GM19193 (cell line): Measurements from ENCODE around the gene GALNT13.

ENCODE experiments used
- POLR2A ChIP-seq: IDR thresholded peaks from 4 replicates; pipeline ENCODE4 v1.6.1; 2011; ENCODE audit not compliant: insufficient read depth, insufficient read length; ENCODE audit errors: extremely low read depth

GALNT13 gene

DNA sequence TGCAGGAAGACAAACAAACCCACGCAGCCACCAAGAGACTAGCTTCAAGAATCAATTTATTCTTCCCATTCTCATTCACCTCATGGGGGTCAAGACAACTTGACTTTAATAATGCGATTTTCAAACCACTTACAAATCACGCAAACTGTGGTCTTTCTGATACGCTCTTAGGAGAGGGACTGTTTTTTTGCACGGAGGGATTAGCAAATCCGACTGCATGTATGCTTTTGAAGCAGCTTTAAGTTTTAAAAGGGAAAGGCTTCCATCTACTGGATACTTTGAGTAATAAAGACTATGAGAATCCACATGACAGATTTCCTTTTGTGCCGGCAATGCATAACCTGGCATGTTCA is 503.8 kb downstream of the GALNT13 start:
- TF ChIP-seq POLR2A, result no peak

DNA sequence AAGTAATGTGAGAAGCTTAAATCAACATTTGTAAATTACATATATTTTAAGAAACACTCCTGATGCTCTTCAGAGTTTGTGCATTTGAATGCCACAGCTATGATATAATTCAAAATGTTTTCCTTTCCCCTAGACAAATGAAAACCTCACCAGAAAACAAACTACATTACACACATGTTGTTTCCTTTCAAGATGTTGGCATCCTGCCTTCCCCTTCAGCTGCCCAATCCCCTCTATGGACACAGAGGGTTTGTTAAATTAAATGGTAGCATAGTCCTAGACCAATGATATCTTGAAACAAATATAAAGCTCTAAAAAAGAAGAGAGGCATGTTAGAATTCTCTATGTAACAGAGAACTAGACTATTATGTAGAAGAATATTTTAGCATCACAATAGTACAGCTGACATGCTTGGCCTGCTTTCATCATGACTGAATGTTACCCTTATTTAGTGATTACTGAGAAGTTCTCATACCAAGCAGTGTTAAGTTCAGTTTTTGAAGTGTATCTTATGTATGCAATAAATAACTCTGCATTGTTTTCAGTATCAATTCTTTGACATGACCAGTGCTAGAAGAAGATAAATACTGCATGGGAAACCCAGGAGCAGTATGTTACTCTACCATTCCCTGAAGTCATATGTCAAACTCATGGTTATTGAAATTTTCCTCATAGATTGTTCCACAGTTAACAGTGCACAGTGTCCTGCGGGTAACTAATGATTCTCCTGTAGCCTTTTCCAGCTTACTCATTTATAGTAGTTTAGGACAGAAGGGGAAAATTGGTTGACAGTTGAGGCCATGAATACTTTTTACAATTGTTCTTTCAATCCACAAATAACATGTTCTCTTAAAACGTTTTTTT is 510.4 kb downstream of the GALNT13 start:
- TF ChIP-seq POLR2A, result no peak

DNA sequence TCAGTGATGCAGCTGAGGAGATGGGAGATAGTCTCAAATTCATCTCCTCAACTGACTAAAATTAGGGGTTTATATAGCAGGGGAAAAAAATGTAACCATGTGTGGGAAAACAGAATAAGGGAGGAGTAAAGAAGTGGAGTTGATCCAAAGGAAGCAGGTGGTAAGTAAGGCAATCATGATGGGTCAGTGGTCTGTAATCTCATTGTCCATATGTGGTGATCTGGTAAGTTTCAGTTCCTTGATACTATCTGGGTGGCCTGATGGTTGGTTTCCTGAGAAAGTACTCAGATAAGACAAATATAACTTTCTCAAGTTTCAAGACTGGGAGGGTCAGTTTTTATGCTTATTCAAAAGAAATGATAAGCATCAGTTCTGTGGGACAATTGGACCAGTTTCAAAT is 514.5 kb downstream of the GALNT13 start:
- no peak for TF ChIP-seq POLR2A

- no peak for TF ChIP-seq POLR2A
These were observed 519.3 kb downstream of the GALNT13 start for GRCh38 chr2:154391051-154391450.

- no peak for TF ChIP-seq POLR2A
These were observed 520.5 kb downstream of the GALNT13 start for GRCh38 chr2:154392256-154392655.

- no peak for TF ChIP-seq POLR2A
These were observed 522.9 kb downstream of the GALNT13 start for GRCh38 chr2:154394600-154394999.

- TF ChIP-seq POLR2A, result no peak
These were observed 529.0 kb downstream of the GALNT13 start for GRCh38 chr2:154400563-154401290.

- TF ChIP-seq POLR2A, result no peak
These were observed 530.5 kb downstream of the GALNT13 start for GRCh38 chr2:154402213-154402612.

DNA sequence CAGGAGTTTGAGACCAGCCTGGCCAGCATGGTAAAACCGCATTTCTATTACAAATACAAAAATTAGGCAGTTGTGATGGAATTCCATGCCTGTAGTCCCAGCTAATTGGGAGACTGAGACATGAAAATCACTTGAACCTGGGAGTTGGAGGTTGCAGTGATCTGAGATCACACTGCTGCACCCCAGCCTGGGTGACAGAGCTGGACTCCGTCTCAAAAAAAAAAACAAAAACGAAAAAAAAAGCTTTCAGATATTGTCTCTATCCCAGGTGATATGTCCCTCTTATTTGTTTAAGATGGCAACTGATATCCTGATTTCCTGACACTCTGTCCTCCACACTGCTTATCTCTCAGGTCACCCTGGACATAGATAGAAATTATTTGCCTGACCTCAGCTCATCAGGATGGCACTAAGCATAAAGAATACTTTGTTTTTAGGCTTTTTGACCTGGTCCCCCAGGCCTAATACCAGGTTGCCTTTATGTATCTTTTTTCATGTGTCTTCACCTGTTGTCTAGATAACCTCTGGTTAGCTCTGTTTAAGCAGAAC is 531.6 kb downstream of the GALNT13 start:
- TF ChIP-seq POLR2A, result no peak

DNA sequence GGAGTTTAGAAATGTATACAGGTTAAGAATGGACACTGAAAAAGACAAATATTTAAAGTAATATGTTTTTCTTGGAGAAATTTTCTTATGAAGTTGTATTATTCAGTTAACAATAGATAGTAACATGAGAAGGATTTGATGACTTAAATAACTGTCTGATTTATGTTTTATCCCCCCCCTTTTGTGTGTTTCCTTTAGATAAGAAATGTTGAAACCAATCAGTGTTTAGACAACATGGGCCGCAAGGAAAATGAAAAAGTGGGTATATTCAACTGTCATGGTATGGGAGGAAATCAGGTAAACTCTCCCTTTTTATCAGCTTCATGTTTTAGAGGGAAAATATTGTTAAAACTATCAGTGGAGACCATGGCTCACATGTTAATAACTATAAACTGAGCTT is 537.1 kb downstream of the GALNT13 start:
- no peak for TF ChIP-seq POLR2A

GRCh38 chr2:154422251-154422650 is 550.5 kb downstream of the GALNT13 start:
- no peak for TF ChIP-seq POLR2A

DNA sequence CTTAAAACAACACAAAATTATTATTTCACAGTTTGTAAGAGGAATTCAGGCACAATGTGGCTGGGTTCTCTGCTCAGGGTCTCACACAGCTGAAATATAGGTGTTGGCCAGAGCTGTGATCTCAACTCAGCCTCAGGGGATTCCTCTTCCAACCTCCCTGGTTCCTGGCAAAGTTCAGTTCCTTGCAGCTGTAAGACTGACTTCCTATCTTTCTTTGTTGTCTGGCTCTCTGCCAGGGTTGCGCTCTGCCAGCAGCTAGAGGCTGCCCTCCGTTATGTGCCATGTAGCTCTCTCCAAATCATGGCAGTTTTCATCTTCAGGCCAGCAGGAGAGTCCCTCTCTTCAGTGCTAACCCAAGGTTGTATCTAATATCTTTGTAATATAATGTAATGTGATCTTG is 554.3 kb downstream of the GALNT13 start:
- TF ChIP-seq POLR2A, result no peak

DNA sequence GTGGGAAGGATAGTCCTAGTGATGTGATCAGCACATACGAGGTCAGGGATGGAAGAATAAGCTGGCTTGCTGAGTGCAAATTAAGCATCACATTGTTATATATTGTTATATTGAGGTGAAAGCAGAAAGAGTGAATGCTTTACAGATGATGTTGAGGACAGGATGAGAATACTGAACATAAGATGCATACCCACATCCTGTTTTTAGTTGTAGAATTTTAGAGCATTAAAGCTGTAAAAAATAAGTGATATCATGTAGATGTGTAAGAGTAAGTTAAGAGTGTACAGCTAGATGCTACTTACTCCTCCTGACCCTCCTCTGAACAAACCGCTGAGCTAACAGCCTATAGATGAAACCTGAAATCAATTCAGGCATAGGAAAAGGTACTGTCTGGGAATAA is 555.7 kb downstream of the GALNT13 start:
- TF ChIP-seq POLR2A, result no peak

DNA sequence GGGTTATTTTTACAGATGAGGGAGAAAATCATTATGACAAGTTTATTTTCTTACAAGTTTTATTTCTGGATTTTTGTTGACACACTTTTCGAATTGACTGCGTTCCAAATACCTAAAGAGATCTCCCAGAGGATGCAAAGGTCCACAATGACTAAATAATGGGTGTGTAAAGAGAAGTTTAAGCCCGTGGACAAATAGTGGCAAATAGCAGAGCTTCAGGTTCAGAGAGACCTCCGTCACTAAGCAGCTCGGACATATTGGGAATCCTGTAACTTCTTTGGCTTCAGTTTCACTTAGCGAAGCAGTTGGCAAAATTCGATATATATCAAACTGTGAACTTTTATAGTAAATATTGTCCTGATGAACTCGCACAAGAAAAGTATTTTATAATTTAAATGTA is 556.3 kb downstream of the GALNT13 start:
- no peak for TF ChIP-seq POLR2A

- no peak for TF ChIP-seq POLR2A
These were observed 561.3 kb downstream of the GALNT13 start for GRCh38 chr2:154433010-154433409.

GRCh38 chr2:154437104-154437503 is 565.4 kb downstream of the GALNT13 start:
- no peak for TF ChIP-seq POLR2A
